HEK293 (cell line): ENCODE data around the gene ZCCHC2.
A peak's percentile ranks its signal among the peaks of the same experiment; 100 is the strongest.

ENCODE experiments used
- GLIS2 ChIP-seq: fragments of 450-650 bp; formaldehyde crosslinking; IDR thresholded peaks from 2 replicates; pipeline ENCODE4 v1.5.1; 2016; ENCODE audit warnings: missing biosample characterization, missing genetic modification characterization
- KLF8 ChIP-seq: fragments of 450-650 bp; formaldehyde crosslinking; IDR thresholded peaks from 2 replicates; pipeline ENCODE4 v1.5.1; 2016; ENCODE audit warnings: missing biosample characterization, missing genetic modification characterization
- OVOL3 ChIP-seq: fragments of 450-650 bp; formaldehyde crosslinking; IDR thresholded peaks from 2 replicates; pipeline ENCODE4 v1.5.1; 2016; ENCODE audit warnings: missing biosample characterization, missing genetic modification characterization
- ZEB2 ChIP-seq: fragments of 450-650 bp; formaldehyde crosslinking; IDR thresholded peaks from 2 replicates; pipeline ENCODE4 v1.5.1; 2016; ENCODE audit warnings: missing biosample characterization, missing genetic modification characterization
- ZFP69B ChIP-seq: fragments of 450-650 bp; formaldehyde crosslinking; IDR thresholded peaks from 2 replicates; pipeline ENCODE4 v1.5.1; 2016; ENCODE audit warnings: missing biosample characterization, missing genetic modification characterization
- ZNF394 ChIP-seq: fragments of 450-650 bp; formaldehyde crosslinking; IDR thresholded peaks from 2 replicates; pipeline ENCODE4 v1.5.1; 2016; ENCODE audit warnings: missing biosample characterization, missing genetic modification characterization, mild to moderate bottlenecking, moderate library complexity, borderline replicate concordance
- ZNF426 ChIP-seq: fragments of 450-650 bp; formaldehyde crosslinking; IDR thresholded peaks from 2 replicates; pipeline ENCODE4 v1.5.1; 2017; ENCODE audit warnings: missing biosample characterization, missing genetic modification characterization, mild to moderate bottlenecking, inconsistent platforms, moderate library complexity
- ZNF610 ChIP-seq: fragments of 450-650 bp; formaldehyde crosslinking; IDR thresholded peaks from 2 replicates; pipeline ENCODE4 v1.5.1; 2016; ENCODE audit warnings: missing biosample characterization, missing genetic modification characterization, borderline replicate concordance
- ZNF76 ChIP-seq: fragments of 450-650 bp; formaldehyde crosslinking; IDR thresholded peaks from 2 replicates; pipeline ENCODE4; 2016; ENCODE audit warnings: low read depth, missing biosample characterization, missing genetic modification characterization, borderline replicate concordance
- ZNF777 ChIP-seq: fragments of 450-650 bp; formaldehyde crosslinking; IDR thresholded peaks from 2 replicates; pipeline ENCODE4 v1.5.1; 2017; ENCODE audit warnings: missing biosample characterization, missing genetic modification characterization, borderline replicate concordance
- ZSCAN16 ChIP-seq: fragments of 450-650 bp; formaldehyde crosslinking; IDR thresholded peaks from 2 replicates; pipeline ENCODE4 v1.5.1; 2016; ENCODE audit warnings: missing biosample characterization, missing genetic modification characterization
- ZSCAN30 ChIP-seq: fragments of 450-650 bp; IDR thresholded peaks from 2 replicates; pipeline ENCODE4 v1.5.1; 2018; ENCODE audit warnings: missing biosample characterization, mild to moderate bottlenecking, missing genetic modification characterization, moderate library complexity
- TF ChIP-seq, protein P1 (sequence below): fragments of 450-650 bp; formaldehyde crosslinking; IDR thresholded peaks from 2 replicates; pipeline ENCODE4 v1.5.1; 2016; ENCODE audit warnings: missing biosample characterization, missing genetic modification characterization, low read depth
- TF ChIP-seq, protein P2 (sequence below): fragments of 450-650 bp; formaldehyde crosslinking; IDR thresholded peaks from 2 replicates; pipeline ENCODE4 v1.5.1; 2016; ENCODE audit warnings: missing biosample characterization, missing genetic modification characterization, borderline replicate concordance
- TF ChIP-seq, protein P3 (sequence below): fragments of 450-650 bp; formaldehyde crosslinking; IDR thresholded peaks from 2 replicates; pipeline ENCODE4 v1.5.1; 2016; ENCODE audit warnings: missing biosample characterization, missing genetic modification characterization
- TF ChIP-seq, protein P4 (sequence below): fragments of 450-650 bp; formaldehyde crosslinking; IDR thresholded peaks from 2 replicates; pipeline ENCODE4 v1.5.1; 2016; ENCODE audit warnings: missing biosample characterization, missing genetic modification characterization
- TF ChIP-seq, protein P5 (sequence below): fragments of 450-650 bp; formaldehyde crosslinking; IDR thresholded peaks from 2 replicates; pipeline ENCODE4 v1.5.1; 2016; ENCODE audit warnings: missing biosample characterization, missing genetic modification characterization
- TF ChIP-seq, protein P6 (sequence below): fragments of 450-650 bp; formaldehyde crosslinking; IDR thresholded peaks from 2 replicates; pipeline ENCODE4 v1.5.0; 2017; ENCODE audit warnings: missing biosample characterization, missing genetic modification characterization, borderline replicate concordance
- TF ChIP-seq, protein P7 (sequence below): sonication (generic); formaldehyde crosslinking; IDR thresholded peaks from 2 replicates; pipeline ENCODE4 v1.8.1; 2022; ENCODE audit warnings: mild to moderate bottlenecking, moderate library complexity, missing genetic modification reagents

The ZCCHC2 gene

DNA sequence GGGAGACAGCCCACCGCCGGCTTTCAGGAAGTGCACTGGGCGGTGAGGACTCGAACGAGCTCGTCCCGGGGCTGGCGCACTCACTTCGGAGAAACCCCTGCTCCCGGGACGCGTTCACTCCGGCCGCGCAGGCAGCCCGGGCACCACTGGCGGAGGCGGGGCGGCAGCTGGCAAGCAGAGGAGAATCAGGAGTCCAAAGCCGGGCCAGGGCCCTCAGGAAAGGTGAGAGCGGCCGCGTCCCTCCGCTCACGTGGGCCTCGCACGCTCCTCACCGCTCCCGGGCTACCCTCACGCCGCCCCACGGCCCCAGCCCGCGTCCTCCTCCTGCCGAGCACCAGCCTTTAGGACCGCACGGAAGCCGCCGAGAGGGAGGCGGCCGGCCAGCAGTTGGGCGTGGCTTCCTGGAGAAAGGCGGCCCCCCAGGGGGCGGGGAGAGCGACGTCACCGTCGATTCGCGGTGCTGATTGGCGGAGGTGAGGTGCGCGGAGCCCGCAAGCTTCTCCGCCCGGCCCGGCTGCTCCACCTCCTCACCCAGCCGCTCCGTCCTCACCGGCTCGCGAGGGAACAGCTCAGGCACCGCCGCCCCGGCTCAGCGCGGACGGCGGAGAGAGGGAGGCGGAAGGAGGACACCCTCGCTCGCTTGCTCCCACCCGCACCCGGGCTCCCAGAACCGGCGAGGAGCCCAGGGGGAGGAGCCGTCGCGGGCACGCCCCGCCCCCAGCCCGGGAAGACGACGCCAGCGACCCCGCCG, at the start of gene ZCCHC2 (continued):
- TF ChIP-seq KLF8 (tag by site-specific recombination) (peak; percentile 98), OVOL3 (tag by site-specific recombination) (0 out of 2 replicates have a peak, but pooled peaks have one; percentile 58), ZNF394 (tag by site-specific recombination) (peak; percentile 100), ZEB2 (peak; percentile 97), ZNF610 (tag by site-specific recombination) (peak; percentile 94), ZNF777 (tag by site-specific recombination) (peak; percentile 66; the same call in 1 of the 2 replicates), ZNF76 (tag by site-specific recombination) (peak; percentile 64; the same call in 1 of the 2 replicates), ZNF426 (tag by site-specific recombination) (no peak), ZSCAN30 (tag by site-specific recombination) (peak; percentile 76; the same call in 1 of the 2 replicates), GLIS2 (tag by site-specific recombination) (peak; percentile 88), ZFP69B (tag by site-specific recombination) (peak; percentile 63), ZSCAN16 (no peak)
- TF ChIP-seq, protein P1, sequence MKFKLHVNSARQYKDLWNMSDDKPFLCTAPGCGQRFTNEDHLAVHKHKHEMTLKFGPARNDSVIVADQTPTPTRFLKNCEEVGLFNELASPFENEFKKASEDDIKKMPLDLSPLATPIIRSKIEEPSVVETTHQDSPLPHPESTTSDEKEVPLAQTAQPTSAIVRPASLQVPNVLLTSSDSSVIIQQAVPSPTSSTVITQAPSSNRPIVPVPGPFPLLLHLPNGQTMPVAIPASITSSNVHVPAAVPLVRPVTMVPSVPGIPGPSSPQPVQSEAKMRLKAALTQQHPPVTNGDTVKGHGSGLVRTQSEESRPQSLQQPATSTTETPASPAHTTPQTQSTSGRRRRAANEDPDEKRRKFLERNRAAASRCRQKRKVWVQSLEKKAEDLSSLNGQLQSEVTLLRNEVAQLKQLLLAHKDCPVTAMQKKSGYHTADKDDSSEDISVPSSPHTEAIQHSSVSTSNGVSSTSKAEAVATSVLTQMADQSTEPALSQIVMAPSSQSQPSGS, result peak; percentile 54
- TF ChIP-seq, protein P2, sequence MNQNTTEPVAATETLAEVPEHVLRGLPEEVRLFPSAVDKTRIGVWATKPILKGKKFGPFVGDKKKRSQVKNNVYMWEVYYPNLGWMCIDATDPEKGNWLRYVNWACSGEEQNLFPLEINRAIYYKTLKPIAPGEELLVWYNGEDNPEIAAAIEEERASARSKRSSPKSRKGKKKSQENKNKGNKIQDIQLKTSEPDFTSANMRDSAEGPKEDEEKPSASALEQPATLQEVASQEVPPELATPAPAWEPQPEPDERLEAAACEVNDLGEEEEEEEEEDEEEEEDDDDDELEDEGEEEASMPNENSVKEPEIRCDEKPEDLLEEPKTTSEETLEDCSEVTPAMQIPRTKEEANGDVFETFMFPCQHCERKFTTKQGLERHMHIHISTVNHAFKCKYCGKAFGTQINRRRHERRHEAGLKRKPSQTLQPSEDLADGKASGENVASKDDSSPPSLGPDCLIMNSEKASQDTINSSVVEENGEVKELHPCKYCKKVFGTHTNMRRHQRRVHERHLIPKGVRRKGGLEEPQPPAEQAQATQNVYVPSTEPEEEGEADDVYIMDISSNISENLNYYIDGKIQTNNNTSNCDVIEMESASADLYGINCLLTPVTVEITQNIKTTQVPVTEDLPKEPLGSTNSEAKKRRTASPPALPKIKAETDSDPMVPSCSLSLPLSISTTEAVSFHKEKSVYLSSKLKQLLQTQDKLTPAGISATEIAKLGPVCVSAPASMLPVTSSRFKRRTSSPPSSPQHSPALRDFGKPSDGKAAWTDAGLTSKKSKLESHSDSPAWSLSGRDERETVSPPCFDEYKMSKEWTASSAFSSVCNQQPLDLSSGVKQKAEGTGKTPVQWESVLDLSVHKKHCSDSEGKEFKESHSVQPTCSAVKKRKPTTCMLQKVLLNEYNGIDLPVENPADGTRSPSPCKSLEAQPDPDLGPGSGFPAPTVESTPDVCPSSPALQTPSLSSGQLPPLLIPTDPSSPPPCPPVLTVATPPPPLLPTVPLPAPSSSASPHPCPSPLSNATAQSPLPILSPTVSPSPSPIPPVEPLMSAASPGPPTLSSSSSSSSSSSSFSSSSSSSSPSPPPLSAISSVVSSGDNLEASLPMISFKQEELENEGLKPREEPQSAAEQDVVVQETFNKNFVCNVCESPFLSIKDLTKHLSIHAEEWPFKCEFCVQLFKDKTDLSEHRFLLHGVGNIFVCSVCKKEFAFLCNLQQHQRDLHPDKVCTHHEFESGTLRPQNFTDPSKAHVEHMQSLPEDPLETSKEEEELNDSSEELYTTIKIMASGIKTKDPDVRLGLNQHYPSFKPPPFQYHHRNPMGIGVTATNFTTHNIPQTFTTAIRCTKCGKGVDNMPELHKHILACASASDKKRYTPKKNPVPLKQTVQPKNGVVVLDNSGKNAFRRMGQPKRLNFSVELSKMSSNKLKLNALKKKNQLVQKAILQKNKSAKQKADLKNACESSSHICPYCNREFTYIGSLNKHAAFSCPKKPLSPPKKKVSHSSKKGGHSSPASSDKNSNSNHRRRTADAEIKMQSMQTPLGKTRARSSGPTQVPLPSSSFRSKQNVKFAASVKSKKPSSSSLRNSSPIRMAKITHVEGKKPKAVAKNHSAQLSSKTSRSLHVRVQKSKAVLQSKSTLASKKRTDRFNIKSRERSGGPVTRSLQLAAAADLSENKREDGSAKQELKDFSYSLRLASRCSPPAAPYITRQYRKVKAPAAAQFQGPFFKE (tag by site-specific recombination), result 0 out of 2 replicates have a peak, but pooled peaks have one; percentile 64
- TF ChIP-seq, protein P3, sequence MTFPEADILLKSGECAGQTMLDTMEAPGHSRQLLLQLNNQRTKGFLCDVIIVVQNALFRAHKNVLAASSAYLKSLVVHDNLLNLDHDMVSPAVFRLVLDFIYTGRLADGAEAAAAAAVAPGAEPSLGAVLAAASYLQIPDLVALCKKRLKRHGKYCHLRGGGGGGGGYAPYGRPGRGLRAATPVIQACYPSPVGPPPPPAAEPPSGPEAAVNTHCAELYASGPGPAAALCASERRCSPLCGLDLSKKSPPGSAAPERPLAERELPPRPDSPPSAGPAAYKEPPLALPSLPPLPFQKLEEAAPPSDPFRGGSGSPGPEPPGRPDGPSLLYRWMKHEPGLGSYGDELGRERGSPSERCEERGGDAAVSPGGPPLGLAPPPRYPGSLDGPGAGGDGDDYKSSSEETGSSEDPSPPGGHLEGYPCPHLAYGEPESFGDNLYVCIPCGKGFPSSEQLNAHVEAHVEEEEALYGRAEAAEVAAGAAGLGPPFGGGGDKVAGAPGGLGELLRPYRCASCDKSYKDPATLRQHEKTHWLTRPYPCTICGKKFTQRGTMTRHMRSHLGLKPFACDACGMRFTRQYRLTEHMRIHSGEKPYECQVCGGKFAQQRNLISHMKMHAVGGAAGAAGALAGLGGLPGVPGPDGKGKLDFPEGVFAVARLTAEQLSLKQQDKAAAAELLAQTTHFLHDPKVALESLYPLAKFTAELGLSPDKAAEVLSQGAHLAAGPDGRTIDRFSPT (tag by site-specific recombination), result peak; percentile 74
- TF ChIP-seq, protein P4, sequence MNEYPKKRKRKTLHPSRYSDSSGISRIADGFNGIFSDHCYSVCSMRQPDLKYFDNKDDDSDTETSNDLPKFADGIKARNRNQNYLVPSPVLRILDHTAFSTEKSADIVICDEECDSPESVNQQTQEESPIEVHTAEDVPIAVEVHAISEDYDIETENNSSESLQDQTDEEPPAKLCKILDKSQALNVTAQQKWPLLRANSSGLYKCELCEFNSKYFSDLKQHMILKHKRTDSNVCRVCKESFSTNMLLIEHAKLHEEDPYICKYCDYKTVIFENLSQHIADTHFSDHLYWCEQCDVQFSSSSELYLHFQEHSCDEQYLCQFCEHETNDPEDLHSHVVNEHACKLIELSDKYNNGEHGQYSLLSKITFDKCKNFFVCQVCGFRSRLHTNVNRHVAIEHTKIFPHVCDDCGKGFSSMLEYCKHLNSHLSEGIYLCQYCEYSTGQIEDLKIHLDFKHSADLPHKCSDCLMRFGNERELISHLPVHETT (tag by site-specific recombination), result 0 out of 2 replicates have a peak, but pooled peaks have one; percentile 18
- TF ChIP-seq, protein P5, sequence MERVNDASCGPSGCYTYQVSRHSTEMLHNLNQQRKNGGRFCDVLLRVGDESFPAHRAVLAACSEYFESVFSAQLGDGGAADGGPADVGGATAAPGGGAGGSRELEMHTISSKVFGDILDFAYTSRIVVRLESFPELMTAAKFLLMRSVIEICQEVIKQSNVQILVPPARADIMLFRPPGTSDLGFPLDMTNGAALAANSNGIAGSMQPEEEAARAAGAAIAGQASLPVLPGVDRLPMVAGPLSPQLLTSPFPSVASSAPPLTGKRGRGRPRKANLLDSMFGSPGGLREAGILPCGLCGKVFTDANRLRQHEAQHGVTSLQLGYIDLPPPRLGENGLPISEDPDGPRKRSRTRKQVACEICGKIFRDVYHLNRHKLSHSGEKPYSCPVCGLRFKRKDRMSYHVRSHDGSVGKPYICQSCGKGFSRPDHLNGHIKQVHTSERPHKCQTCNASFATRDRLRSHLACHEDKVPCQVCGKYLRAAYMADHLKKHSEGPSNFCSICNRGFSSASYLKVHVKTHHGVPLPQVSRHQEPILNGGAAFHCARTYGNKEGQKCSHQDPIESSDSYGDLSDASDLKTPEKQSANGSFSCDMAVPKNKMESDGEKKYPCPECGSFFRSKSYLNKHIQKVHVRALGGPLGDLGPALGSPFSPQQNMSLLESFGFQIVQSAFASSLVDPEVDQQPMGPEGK, result peak; percentile 92
- TF ChIP-seq, protein P6, sequence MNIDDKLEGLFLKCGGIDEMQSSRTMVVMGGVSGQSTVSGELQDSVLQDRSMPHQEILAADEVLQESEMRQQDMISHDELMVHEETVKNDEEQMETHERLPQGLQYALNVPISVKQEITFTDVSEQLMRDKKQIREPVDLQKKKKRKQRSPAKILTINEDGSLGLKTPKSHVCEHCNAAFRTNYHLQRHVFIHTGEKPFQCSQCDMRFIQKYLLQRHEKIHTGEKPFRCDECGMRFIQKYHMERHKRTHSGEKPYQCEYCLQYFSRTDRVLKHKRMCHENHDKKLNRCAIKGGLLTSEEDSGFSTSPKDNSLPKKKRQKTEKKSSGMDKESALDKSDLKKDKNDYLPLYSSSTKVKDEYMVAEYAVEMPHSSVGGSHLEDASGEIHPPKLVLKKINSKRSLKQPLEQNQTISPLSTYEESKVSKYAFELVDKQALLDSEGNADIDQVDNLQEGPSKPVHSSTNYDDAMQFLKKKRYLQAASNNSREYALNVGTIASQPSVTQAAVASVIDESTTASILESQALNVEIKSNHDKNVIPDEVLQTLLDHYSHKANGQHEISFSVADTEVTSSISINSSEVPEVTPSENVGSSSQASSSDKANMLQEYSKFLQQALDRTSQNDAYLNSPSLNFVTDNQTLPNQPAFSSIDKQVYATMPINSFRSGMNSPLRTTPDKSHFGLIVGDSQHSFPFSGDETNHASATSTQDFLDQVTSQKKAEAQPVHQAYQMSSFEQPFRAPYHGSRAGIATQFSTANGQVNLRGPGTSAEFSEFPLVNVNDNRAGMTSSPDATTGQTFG (tag by site-specific recombination), result 0 out of 2 replicates have a peak, but pooled peaks have one; percentile 38
- TF ChIP-seq, protein P7, sequence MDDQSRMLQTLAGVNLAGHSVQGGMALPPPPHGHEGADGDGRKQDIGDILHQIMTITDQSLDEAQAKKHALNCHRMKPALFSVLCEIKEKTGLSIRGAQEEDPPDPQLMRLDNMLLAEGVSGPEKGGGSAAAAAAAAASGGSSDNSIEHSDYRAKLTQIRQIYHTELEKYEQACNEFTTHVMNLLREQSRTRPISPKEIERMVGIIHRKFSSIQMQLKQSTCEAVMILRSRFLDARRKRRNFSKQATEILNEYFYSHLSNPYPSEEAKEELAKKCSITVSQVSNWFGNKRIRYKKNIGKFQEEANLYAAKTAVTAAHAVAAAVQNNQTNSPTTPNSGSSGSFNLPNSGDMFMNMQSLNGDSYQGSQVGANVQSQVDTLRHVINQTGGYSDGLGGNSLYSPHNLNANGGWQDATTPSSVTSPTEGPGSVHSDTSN (CRISPR knock-in tag), result peak; percentile 47; the same call in 1 of the 2 replicates
